CD4-positive, alpha-beta memory T cell (primary cell): Measurements from ENCODE around the gene APBA2. TPM values are rescaled to one million over a fixed set of nuclear protein-coding genes. Genes with fewer than 3 reads are reported as not detected.

ENCODE experiments used
- CTCF ChIA-PET: fragments of 350-600 bp; sonication (Branson Sonifier 250); formaldehyde crosslinking; loops from one replicate; lab custom pipeline; 2021; ENCODE audit warnings: inconsistent platforms; ENCODE audit not compliant: partially characterized antibody; lab: Charles Lee
- POLR2A ChIA-PET: fragments of 350-600 bp; sonication (Branson Sonifier 250); formaldehyde crosslinking; loops from one replicate; lab custom pipeline; 2021; ENCODE audit not compliant: partially characterized antibody; lab: Charles Lee
- DNase-seq, 5 donors: peaks; one replicate each; pipeline versions ENCODE4 v3.0.0 to v3.0.0-alpha.2; 2020 to 2022; ENCODE audit warnings: mixed read lengths in 1 of 5
- H3K27ac ChIP-seq: one replicate; pipeline ENCODE4 v1.7.0; 2013; ENCODE audit warnings: low read depth, low read length
- H3K27me3 ChIP-seq: 2 replicates; pipeline ENCODE4 v1.7.0; 2013; ENCODE audit warnings: mild to moderate bottlenecking, low read length, moderate library complexity; ENCODE audit not compliant: insufficient read depth
- H3K36me3 ChIP-seq: 2 replicates; pipeline ENCODE4 v1.7.0; 2013; ENCODE audit warnings: mild to moderate bottlenecking, low read length, moderate library complexity; ENCODE audit not compliant: insufficient read depth
- H3K4me1 ChIP-seq: 2 replicates; pipeline ENCODE4 v1.7.0; 2013; ENCODE audit warnings: mild to moderate bottlenecking, low read length, moderate library complexity; ENCODE audit not compliant: insufficient read depth
- H3K4me3 ChIP-seq, 2 donors: one replicate each; pipeline ENCODE4 v1.7.0; 2013; ENCODE audit warnings: low read length in 2 of 2, mild to moderate bottlenecking in 1 of 2
- H3K9me3 ChIP-seq, 2 donors: one replicate each; pipeline ENCODE4 v1.7.0; 2013; ENCODE audit warnings: low read length in 2 of 2, control low read depth in 1 of 2; ENCODE audit not compliant: control insufficient read depth in 1 of 2
- H3K27ac Mint-ChIP-seq, 7 donors: one replicate each; pipeline ENCODE4 v1.8.0; 2020 to 2021; ENCODE audit warnings: mixed read lengths in 7 of 7, mild to moderate bottlenecking in 6 of 7, inconsistent platforms in 3 of 7, moderate library complexity in 3 of 7
- H3K27me3 Mint-ChIP-seq, 2 donors: one replicate each; pipeline ENCODE4 v1.8.0; 2020 to 2021; ENCODE audit warnings: mixed read lengths in 2 of 2
- H3K36me3 Mint-ChIP-seq, 2 donors: one replicate each; pipeline ENCODE4 v1.8.0; 2020 to 2021; ENCODE audit warnings: mixed read lengths in 2 of 2, inconsistent platforms in 1 of 2, mild to moderate bottlenecking in 1 of 2
- H3K4me1 Mint-ChIP-seq, 4 donors: one replicate each; pipeline ENCODE4 v1.8.0; 2020 to 2021; ENCODE audit warnings: mixed read lengths in 4 of 4, mild to moderate bottlenecking in 1 of 4
- H3K4me3 Mint-ChIP-seq, 8 donors: one replicate each; pipeline ENCODE4 v1.8.0; 2020 to 2021; ENCODE audit warnings: mixed read lengths in 8 of 8, mild to moderate bottlenecking in 7 of 8, moderate library complexity in 6 of 8, inconsistent platforms in 3 of 8
- H3K9me3 Mint-ChIP-seq, 8 donors: one replicate each; pipeline ENCODE4 v1.8.0; 2020 to 2021; ENCODE audit warnings: mixed read lengths in 8 of 8, mild to moderate bottlenecking in 5 of 8, inconsistent platforms in 3 of 8, moderate library complexity in 1 of 8
- intact Hi-C: fragments of 100-400 bp; cut with micrococcal nuclease; formaldehyde crosslinking; loops from one replicate; pipeline ENCODE4 v1.15.1; 2023
- polyA plus RNA-seq, 2 donors: library from polyadenylated mRNA; unstranded; fragments of 300-500 nt; fragmentation: Illumina TruSeq; gene quantifications; one replicate each; pipeline ENCODE4 v1.2.3, GENCODE V29; 2021
- total RNA-seq, 2 experiments: library from RNA; stranded (reverse); gene quantifications; one replicate each; pipeline ENCODE4 v1.2.3, GENCODE V29; 2021

Gene APBA2
- total and polyA plus RNA-seq, 4 experiments from 2014 or later = 11.1 to 57.3 (median 40.4) TPM

GRCh38 chr15:28962851-28963710 is 77.3 kb downstream of the APBA2 start:
- intact Hi-C loops = no loop called here
- CTCF ChIA-PET = no interaction called here
- H3K4me1 ChIP-seq = no peaks in the 10 kb centered on the region
- H3K36me3 ChIP-seq = no peaks in the 10 kb centered on the region
- Mint-ChIP-seq H3K27ac (peak overlapping the region in 1 of 7 donors; percentile 11), H3K36me3 (peaks cover 1 to 4% of the 10 kb centered on the region in 2 donors), H3K27me3 (no peaks in the 10 kb centered on the region), H3K9me3 (peaks cover 0 to 1% (median 0%) of the 10 kb centered on the region in 8 donors), H3K4me3 (no peak overlapping the region), H3K4me1 (peaks cover 0 to 27% (median 3%) of the 10 kb centered on the region in 4 donors)
- DNase-seq = no peak
- no peak overlapping the region for H3K4me3 ChIP-seq
- no peaks in the 10 kb centered on the region for H3K27me3 ChIP-seq
- no peaks in the 10 kb centered on the region for H3K9me3 ChIP-seq
- POLR2A ChIA-PET = interaction anchor here (0.9 to 1.2 kb wide), 2 partner anchors 15 to 17 kb away, joined by 3 to 4 read pairs; no protein-coding TSS in a partner anchor
- H3K27ac ChIP-seq = no peak overlapping the region

DNA sequence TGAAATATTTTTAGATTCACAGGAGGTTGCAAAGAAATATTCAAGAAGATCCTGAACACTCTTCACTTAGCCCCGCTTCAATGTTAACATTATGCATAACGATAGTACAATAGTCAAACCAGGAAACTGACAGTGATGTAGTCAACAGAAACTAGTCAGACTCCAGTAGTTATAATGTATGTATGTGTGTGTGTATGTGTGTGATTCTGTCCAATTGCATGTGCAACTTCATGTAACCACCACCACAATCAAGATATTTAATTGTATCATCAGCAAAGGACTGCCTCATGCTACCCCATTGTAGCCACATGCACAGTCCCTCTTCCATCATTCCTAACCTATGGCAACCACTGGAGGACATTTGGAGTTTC is 77.9 kb downstream of the APBA2 start:
- no peak for DNase-seq
- no peak overlapping the region for H3K27ac ChIP-seq
- Mint-ChIP-seq H3K27me3 (no peaks in the 10 kb centered on the region), H3K4me3 (no peak overlapping the region), H3K36me3 (peaks cover 1 to 4% of the 10 kb centered on the region in 2 donors), H3K27ac (no peak overlapping the region), H3K4me1 (peaks cover 0 to 25% (median 3%) of the 10 kb centered on the region in 4 donors), H3K9me3 (peaks cover 0 to 1% (median 0%) of the 10 kb centered on the region in 8 donors)
- H3K9me3 ChIP-seq = no peaks in the 10 kb centered on the region
- no peak overlapping the region for H3K4me3 ChIP-seq
- intact Hi-C loops = no loop called here
- ChIA-PET POLR2A (interaction anchor here (1.2 kb wide), 1 partner anchor 17 kb away, joined by 4 read pairs; no protein-coding TSS in a partner anchor), CTCF (no interaction called here)
- no peaks in the 10 kb centered on the region for H3K36me3 ChIP-seq
- no peaks in the 10 kb centered on the region for H3K4me1 ChIP-seq
- H3K27me3 ChIP-seq = no peaks in the 10 kb centered on the region

GRCh38 chr15:28964098-28964497 is 78.3 kb downstream of the APBA2 start:
- Mint-ChIP-seq H3K9me3 (peaks cover 0 to 1% (median 0%) of the 10 kb centered on the region in 8 donors), H3K36me3 (peaks cover 1 to 4% of the 10 kb centered on the region in 2 donors), H3K4me3 (no peak overlapping the region), H3K4me1 (peaks cover 0 to 25% (median 3%) of the 10 kb centered on the region in 4 donors), H3K27ac (no peak overlapping the region), H3K27me3 (no peaks in the 10 kb centered on the region)
- H3K4me1 ChIP-seq = no peaks in the 10 kb centered on the region
- H3K27me3 ChIP-seq = no peaks in the 10 kb centered on the region
- POLR2A ChIA-PET = no interaction called here
- H3K36me3 ChIP-seq = no peaks in the 10 kb centered on the region
- CTCF ChIA-PET = no interaction called here
- H3K27ac ChIP-seq = no peak overlapping the region
- DNase-seq = no peak
- H3K4me3 ChIP-seq = no peak overlapping the region
- no peaks in the 10 kb centered on the region for H3K9me3 ChIP-seq
- intact Hi-C loops = no loop called here

- Histone ChIP-seq H3K4me3 (no peak overlapping the region), H3K9me3 (no peaks in the 10 kb centered on the region), H3K36me3 (no peaks in the 10 kb centered on the region), H3K27ac (no peak overlapping the region), H3K27me3 (no peaks in the 10 kb centered on the region), H3K4me1 (no peaks in the 10 kb centered on the region)
- ChIA-PET CTCF (no interaction called here), POLR2A (no interaction called here)
- intact Hi-C loops = no loop called here
- H3K9me3 Mint-ChIP-seq = peaks cover 0 to 1% (median 0%) of the 10 kb centered on the region in 8 donors
- H3K27ac Mint-ChIP-seq = no peak overlapping the region
- H3K4me3 Mint-ChIP-seq = no peak overlapping the region
- no peaks in the 10 kb centered on the region for H3K27me3 Mint-ChIP-seq
- H3K36me3 Mint-ChIP-seq = peaks cover 0 to 1% of the 10 kb centered on the region in 2 donors
- peaks cover 0 to 24% (median 3%) of the 10 kb centered on the region in 4 donors for H3K4me1 Mint-ChIP-seq
- DNase-seq = no peak
These were observed 81.3 kb downstream of the APBA2 start for GRCh38 chr15:28967066-28967465.

- Mint-ChIP-seq H3K36me3 (peaks cover 0 to 1% of the 10 kb centered on the region in 2 donors), H3K27me3 (no peaks in the 10 kb centered on the region), H3K27ac (peak overlapping the region in 1 of 7 donors; percentile 37), H3K4me1 (peaks cover 0 to 18% (median 1%) of the 10 kb centered on the region in 4 donors), H3K4me3 (no peak overlapping the region), H3K9me3 (no peaks in the 10 kb centered on the region)
- intact Hi-C loops = no loop called here
- Histone ChIP-seq H3K36me3 (no peaks in the 10 kb centered on the region), H3K27ac (no peak overlapping the region), H3K9me3 (no peaks in the 10 kb centered on the region), H3K4me1 (no peaks in the 10 kb centered on the region), H3K4me3 (no peak overlapping the region), H3K27me3 (no peaks in the 10 kb centered on the region)
- ChIA-PET POLR2A (no interaction called here), CTCF (no interaction called here)
- DNase-seq = no peak
These were observed 82.2 kb downstream of the APBA2 start for GRCh38 chr15:28967990-28968389.

GRCh38 chr15:28969511-28970085 is 83.8 kb downstream of the APBA2 start:
- Histone ChIP-seq H3K27ac (no peak overlapping the region), H3K4me1 (no peaks in the 10 kb centered on the region), H3K36me3 (no peaks in the 10 kb centered on the region), H3K27me3 (no peaks in the 10 kb centered on the region), H3K4me3 (no peak overlapping the region), H3K9me3 (no peaks in the 10 kb centered on the region)
- intact Hi-C loops = no loop called here
- no peaks in the 10 kb centered on the region for H3K9me3 Mint-ChIP-seq
- no peaks in the 10 kb centered on the region for H3K27me3 Mint-ChIP-seq
- no peak overlapping the region for H3K27ac Mint-ChIP-seq
- no peaks in the 10 kb centered on the region for H3K36me3 Mint-ChIP-seq
- H3K4me1 Mint-ChIP-seq = peaks cover 0 to 15% (median 1%) of the 10 kb centered on the region in 4 donors
- CTCF ChIA-PET = no interaction called here
- DNase-seq = no peak
- POLR2A ChIA-PET = no interaction called here
- no peak overlapping the region for H3K4me3 Mint-ChIP-seq

GRCh38 chr15:28974142-28974541 is 88.4 kb downstream of the APBA2 start:
- Histone ChIP-seq H3K9me3 (no peaks in the 10 kb centered on the region), H3K27ac (no peak overlapping the region), H3K4me1 (no peaks in the 10 kb centered on the region), H3K27me3 (no peaks in the 10 kb centered on the region), H3K4me3 (no peak overlapping the region), H3K36me3 (no peaks in the 10 kb centered on the region)
- DNase-seq = peak in 1 of 5 donors; percentile 13
- Mint-ChIP-seq H3K4me3 (no peak overlapping the region), H3K27ac (peak overlapping the region in 3 of 7 donors; percentile 21 to 66 (median 39)), H3K27me3 (no peaks in the 10 kb centered on the region), H3K36me3 (no peaks in the 10 kb centered on the region), H3K9me3 (no peaks in the 10 kb centered on the region), H3K4me1 (peaks cover 0 to 6% (median 0%) of the 10 kb centered on the region in 4 donors)
- POLR2A ChIA-PET = interaction anchor here (0.8 to 1.1 kb wide), 2 partner anchors 26 to 89 kb away, joined by 3 read pairs; partner anchors contain the start of gene APBA2
- CTCF ChIA-PET = interaction anchor here (0.9 to 2.7 kb wide), 11 partner anchors 15 to 108 kb away, joined by 3 to 22 read pairs (median 4); no protein-coding TSS in a partner anchor
- intact Hi-C loops = no loop called here
